Panc1 (cell line): ENCODE measurements around the gene MYRFL.

Source experiments
- POLR2AphosphoS5 ChIP-seq: IDR thresholded peaks from 2 replicates; pipeline ENCODE4 v1.6.1; 2012; ENCODE audit warnings: mild to moderate bottlenecking, low read depth, low read length, moderate library complexity
- TF ChIP-seq, protein P1 (sequence below): fragments of 450-650 bp; IDR thresholded peaks from 2 replicates; pipeline ENCODE4 v1.5.1; 2017; ENCODE audit warnings: mild to moderate bottlenecking
- TF ChIP-seq, protein P2 (sequence below), 2 experiments: IDR thresholded peaks; 2 replicates each; pipeline ENCODE4 v1.6.1; 2011 to 2012; ENCODE audit warnings: low read depth in 2 of 2, control low read depth in 1 of 2, low read length in 1 of 2, mild to moderate bottlenecking in 1 of 2, moderate library complexity in 1 of 2; ENCODE audit not compliant: insufficient read depth in 1 of 2

DNA sequence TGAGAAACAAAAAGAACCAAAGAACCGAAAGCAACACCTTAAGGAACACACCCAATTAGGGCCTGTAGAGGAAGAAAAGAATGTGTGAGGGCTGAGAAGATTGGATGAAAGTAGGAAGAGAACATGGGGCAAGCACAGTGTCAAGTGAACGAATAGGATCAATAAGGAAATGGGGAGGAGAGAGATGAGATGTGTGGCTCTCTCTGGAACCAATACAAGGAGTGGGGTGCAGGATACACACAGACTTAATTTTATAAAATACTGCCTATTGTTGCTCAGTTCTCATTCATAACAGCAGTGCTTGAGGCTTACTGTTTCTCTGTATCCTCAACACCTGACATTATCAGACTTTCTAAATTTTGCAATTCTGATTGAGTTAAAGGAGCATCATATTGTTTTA is 93.3 kb downstream of the MYRFL start:
- TF ChIP-seq, protein P1, sequence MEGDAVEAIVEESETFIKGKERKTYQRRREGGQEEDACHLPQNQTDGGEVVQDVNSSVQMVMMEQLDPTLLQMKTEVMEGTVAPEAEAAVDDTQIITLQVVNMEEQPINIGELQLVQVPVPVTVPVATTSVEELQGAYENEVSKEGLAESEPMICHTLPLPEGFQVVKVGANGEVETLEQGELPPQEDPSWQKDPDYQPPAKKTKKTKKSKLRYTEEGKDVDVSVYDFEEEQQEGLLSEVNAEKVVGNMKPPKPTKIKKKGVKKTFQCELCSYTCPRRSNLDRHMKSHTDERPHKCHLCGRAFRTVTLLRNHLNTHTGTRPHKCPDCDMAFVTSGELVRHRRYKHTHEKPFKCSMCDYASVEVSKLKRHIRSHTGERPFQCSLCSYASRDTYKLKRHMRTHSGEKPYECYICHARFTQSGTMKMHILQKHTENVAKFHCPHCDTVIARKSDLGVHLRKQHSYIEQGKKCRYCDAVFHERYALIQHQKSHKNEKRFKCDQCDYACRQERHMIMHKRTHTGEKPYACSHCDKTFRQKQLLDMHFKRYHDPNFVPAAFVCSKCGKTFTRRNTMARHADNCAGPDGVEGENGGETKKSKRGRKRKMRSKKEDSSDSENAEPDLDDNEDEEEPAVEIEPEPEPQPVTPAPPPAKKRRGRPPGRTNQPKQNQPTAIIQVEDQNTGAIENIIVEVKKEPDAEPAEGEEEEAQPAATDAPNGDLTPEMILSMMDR = no peak
- TF ChIP-seq POLR2AphosphoS5 = no peak
- TF ChIP-seq, protein P2, sequence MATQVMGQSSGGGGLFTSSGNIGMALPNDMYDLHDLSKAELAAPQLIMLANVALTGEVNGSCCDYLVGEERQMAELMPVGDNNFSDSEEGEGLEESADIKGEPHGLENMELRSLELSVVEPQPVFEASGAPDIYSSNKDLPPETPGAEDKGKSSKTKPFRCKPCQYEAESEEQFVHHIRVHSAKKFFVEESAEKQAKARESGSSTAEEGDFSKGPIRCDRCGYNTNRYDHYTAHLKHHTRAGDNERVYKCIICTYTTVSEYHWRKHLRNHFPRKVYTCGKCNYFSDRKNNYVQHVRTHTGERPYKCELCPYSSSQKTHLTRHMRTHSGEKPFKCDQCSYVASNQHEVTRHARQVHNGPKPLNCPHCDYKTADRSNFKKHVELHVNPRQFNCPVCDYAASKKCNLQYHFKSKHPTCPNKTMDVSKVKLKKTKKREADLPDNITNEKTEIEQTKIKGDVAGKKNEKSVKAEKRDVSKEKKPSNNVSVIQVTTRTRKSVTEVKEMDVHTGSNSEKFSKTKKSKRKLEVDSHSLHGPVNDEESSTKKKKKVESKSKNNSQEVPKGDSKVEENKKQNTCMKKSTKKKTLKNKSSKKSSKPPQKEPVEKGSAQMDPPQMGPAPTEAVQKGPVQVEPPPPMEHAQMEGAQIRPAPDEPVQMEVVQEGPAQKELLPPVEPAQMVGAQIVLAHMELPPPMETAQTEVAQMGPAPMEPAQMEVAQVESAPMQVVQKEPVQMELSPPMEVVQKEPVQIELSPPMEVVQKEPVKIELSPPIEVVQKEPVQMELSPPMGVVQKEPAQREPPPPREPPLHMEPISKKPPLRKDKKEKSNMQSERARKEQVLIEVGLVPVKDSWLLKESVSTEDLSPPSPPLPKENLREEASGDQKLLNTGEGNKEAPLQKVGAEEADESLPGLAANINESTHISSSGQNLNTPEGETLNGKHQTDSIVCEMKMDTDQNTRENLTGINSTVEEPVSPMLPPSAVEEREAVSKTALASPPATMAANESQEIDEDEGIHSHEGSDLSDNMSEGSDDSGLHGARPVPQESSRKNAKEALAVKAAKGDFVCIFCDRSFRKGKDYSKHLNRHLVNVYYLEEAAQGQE (IDR thresholded peaks at IDR 0.05; ENCODE audit: insufficient read depth in 1 of 2, low read depth in 2 of 2, low read length in 1 of 2) = no peak
